ENCODE measurements around the gene DPP6. TPM values are rescaled to one million over a fixed set of nuclear protein-coding genes. Genes with fewer than 3 reads are reported as not detected.

The DPP6 gene
- total RNA-seq, 1 experiment from 2014 or later: not detected

GRCh38 chr7:154598864-154599263 lies 546.7 kb downstream of the DPP6 start:
- POLR2A ChIA-PET (ENCODE audit: low non-redundant PET): no interaction called here
- Histone ChIP-seq H3K27me3 (replicated peaks; ENCODE audit: insufficient read depth, low read depth, low read length, poor library complexity) (no peaks in the 10 kb centered on the region), H3K36me3 (ENCODE audit: insufficient read depth, low read length, poor library complexity, severe bottlenecking) (no peaks in the 10 kb centered on the region), H3K9me3 (ENCODE audit: low read depth, low read length, poor library complexity, severe bottlenecking) (peaks cover 5% of the 10 kb centered on the region), H3K27ac (ENCODE audit: low read depth, low read length, poor library complexity, severe bottlenecking) (no peak overlapping the region), H3K4me3 (ENCODE audit: low read depth, low read length, poor library complexity, severe bottlenecking) (no peak overlapping the region), H3K4me1 (ENCODE audit: insufficient read depth, low read length, poor library complexity, severe bottlenecking) (no peaks in the 10 kb centered on the region)
- TF ChIP-seq CTCF (conservative IDR thresholded peaks at IDR 0.05; ENCODE audit: low read depth, low read length) (no peak), EZH2 (IDR thresholded peaks at IDR 0.05; ENCODE audit: borderline replicate concordance, low read depth, low read length, poor library complexity, severe bottlenecking) (no peak)
- no peak for DNase-seq (ENCODE audit: low spot score)
- BruUV-seq (replicated peaks): no TSS peak
- CTCF ChIA-PET: no interaction called here
- intact Hi-C loops (cut with micrococcal nuclease; ENCODE audit: unreplicated experiment): no loop called here

- Histone ChIP-seq H3K4me1 (ENCODE audit: insufficient read depth, low read length, poor library complexity, severe bottlenecking) (no peaks in the 10 kb centered on the region), H3K27ac (ENCODE audit: low read depth, low read length, poor library complexity, severe bottlenecking) (no peak overlapping the region), H3K4me3 (ENCODE audit: low read depth, low read length, poor library complexity, severe bottlenecking) (no peak overlapping the region), H3K9me3 (ENCODE audit: low read depth, low read length, poor library complexity, severe bottlenecking) (peaks cover 3% of the 10 kb centered on the region), H3K36me3 (ENCODE audit: insufficient read depth, low read length, poor library complexity, severe bottlenecking) (no peaks in the 10 kb centered on the region), H3K27me3 (replicated peaks; ENCODE audit: insufficient read depth, low read depth, low read length, poor library complexity) (no peaks in the 10 kb centered on the region)
- DNase-seq (ENCODE audit: low spot score): no peak
- intact Hi-C loops (cut with micrococcal nuclease; ENCODE audit: unreplicated experiment): no loop called here
- ChIA-PET CTCF (no interaction called here), POLR2A (ENCODE audit: low non-redundant PET) (no interaction called here)
- no TSS peak for BruUV-seq (replicated peaks)
- TF ChIP-seq CTCF (conservative IDR thresholded peaks at IDR 0.05; ENCODE audit: low read depth, low read length): no peak
- TF ChIP-seq EZH2 (IDR thresholded peaks at IDR 0.05; ENCODE audit: borderline replicate concordance, low read depth, low read length, poor library complexity, severe bottlenecking): no peak
Measured at GRCh38 chr7:154610903-154611302, 558.7 kb downstream of the DPP6 start.

- H3K4me1 ChIP-seq (ENCODE audit: insufficient read depth, low read length, poor library complexity, severe bottlenecking): no peaks in the 10 kb centered on the region
- ChIA-PET CTCF (no interaction called here), POLR2A (ENCODE audit: low non-redundant PET) (no interaction called here)
- no peaks in the 10 kb centered on the region for H3K27me3 ChIP-seq (replicated peaks; ENCODE audit: insufficient read depth, low read depth, low read length, poor library complexity)
- TF ChIP-seq EZH2 (IDR thresholded peaks at IDR 0.05; ENCODE audit: borderline replicate concordance, low read depth, low read length, poor library complexity, severe bottlenecking) (no peak), CTCF (conservative IDR thresholded peaks at IDR 0.05; ENCODE audit: low read depth, low read length) (no peak)
- no TSS peak for BruUV-seq (replicated peaks)
- H3K4me3 ChIP-seq (ENCODE audit: low read depth, low read length, poor library complexity, severe bottlenecking): no peak overlapping the region
- intact Hi-C loops (cut with micrococcal nuclease; ENCODE audit: unreplicated experiment): no loop called here
- no peaks in the 10 kb centered on the region for H3K36me3 ChIP-seq (ENCODE audit: insufficient read depth, low read length, poor library complexity, severe bottlenecking)
- no peak for DNase-seq (ENCODE audit: low spot score)
- no peak overlapping the region for H3K27ac ChIP-seq (ENCODE audit: low read depth, low read length, poor library complexity, severe bottlenecking)
- peaks cover 3% of the 10 kb centered on the region for H3K9me3 ChIP-seq (ENCODE audit: low read depth, low read length, poor library complexity, severe bottlenecking)
Measured at GRCh38 chr7:154613811-154614210, 561.6 kb downstream of the DPP6 start.

Measured in A673 (cell line).